ENCODE data around the gene TMEM233.
"Not testable (repeated sequence)": the region's sequence is repeated elsewhere in the genome, so short reads cannot be mapped to it uniquely, and the experiment has no call there.

TMEM233 gene

GRCh38 chr12:119658166-119658565 is 64.6 kb downstream of the TMEM233 start:
- DNase-seq (ENCODE audit: low spot score) = not testable (repeated sequence)

GRCh38 chr12:119659289-119659897 is 65.8 kb downstream of the TMEM233 start:
- DNase-seq (ENCODE audit: low spot score) = peak; percentile 48

- DNase-seq (ENCODE audit: low spot score) = no peak
These were observed 66.5 kb downstream of the TMEM233 start for GRCh38 chr12:119660076-119660475.

- no peak for DNase-seq (ENCODE audit: low spot score)
These were observed 68.3 kb downstream of the TMEM233 start for GRCh38 chr12:119661882-119662281.

GRCh38 chr12:119664642-119665041 is 71.1 kb downstream of the TMEM233 start:
- no peak for DNase-seq (ENCODE audit: low spot score)

- DNase-seq (ENCODE audit: low spot score) = no peak
These were observed 71.8 kb downstream of the TMEM233 start for GRCh38 chr12:119665164-119665929.

- no peak for DNase-seq (ENCODE audit: low spot score)
These were observed 72.7 kb downstream of the TMEM233 start for GRCh38 chr12:119666226-119666795.

GRCh38 chr12:119666900-119667576 is 73.5 kb downstream of the TMEM233 start:
- DNase-seq (ENCODE audit: low spot score) = no peak

- DNase-seq (ENCODE audit: low spot score) = peak; percentile 97
These were observed 74.2 kb downstream of the TMEM233 start, which contains the start of gene PRKAB1 for GRCh38 chr12:119667577-119668323. Gene PRKAB1 (plus strand): TSS chr12:119668133. CDS start chr12:119668245, 112 bp downstream.

- peak; percentile 12 for DNase-seq (ENCODE audit: low spot score)
These were observed 74.8 kb downstream of the TMEM233 start for GRCh38 chr12:119668324-119668841.

- DNase-seq (ENCODE audit: low spot score) = no peak
These were observed 76.3 kb downstream of the TMEM233 start for GRCh38 chr12:119669744-119670472.

- no peak for DNase-seq (ENCODE audit: low spot score)
These were observed 77.5 kb downstream of the TMEM233 start for GRCh38 chr12:119671070-119671469.

GRCh38 chr12:119672194-119672593 is 78.6 kb downstream of the TMEM233 start:
- no peak for DNase-seq (ENCODE audit: low spot score)

- DNase-seq (ENCODE audit: low spot score) = no peak
These were observed 80.1 kb downstream of the TMEM233 start for GRCh38 chr12:119673634-119674033.

GRCh38 chr12:119674560-119674959 is 81.0 kb downstream of the TMEM233 start:
- no peak for DNase-seq (ENCODE audit: low spot score)

GRCh38 chr12:119676022-119676421 is 82.4 kb downstream of the TMEM233 start:
- DNase-seq (ENCODE audit: low spot score) = no peak

- DNase-seq (ENCODE audit: low spot score) = no peak
These were observed 83.0 kb downstream of the TMEM233 start for GRCh38 chr12:119676573-119676972.

- no peak for DNase-seq (ENCODE audit: low spot score)
These were observed 84.9 kb downstream of the TMEM233 start for GRCh38 chr12:119678459-119678858.

GRCh38 chr12:119679081-119679480 is 85.5 kb downstream of the TMEM233 start:
- DNase-seq (ENCODE audit: low spot score) = no peak

GRCh38 chr12:119679490-119679889 is 85.9 kb downstream of the TMEM233 start:
- DNase-seq (ENCODE audit: low spot score) = no peak

GRCh38 chr12:119681111-119681510 is 87.5 kb downstream of the TMEM233 start:
- DNase-seq (ENCODE audit: low spot score) = no peak

Measured in CD4-positive, alpha-beta T cell treated with Interleukin-6 at 100 ng/mL for 8 hours (primary cell).